Measurements from ENCODE around the gene SUSD5.

The SUSD5 gene

DNA sequence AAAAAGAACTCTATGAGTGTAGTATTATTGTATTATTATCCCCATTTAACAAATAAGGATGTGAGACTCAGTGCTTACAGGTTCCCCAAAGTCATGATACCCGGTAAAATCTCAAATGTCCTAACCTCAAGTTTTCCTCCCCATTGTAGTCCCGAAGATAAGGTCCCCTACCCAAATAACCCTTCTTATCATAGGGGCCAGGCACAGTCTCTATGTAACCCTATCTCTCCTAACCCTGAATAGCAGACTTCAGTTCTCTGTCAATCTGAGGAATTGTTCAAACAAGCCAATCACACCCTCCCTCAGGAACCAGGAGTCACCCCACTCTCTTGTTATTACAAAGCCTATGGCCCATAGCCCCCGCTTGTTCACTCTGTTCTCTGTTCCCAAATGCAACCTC lies 10.5 kb upstream of the SUSD5 start:
- ChIA-PET CTCF (no interaction called here), POLR2A (no interaction called here)
- DNase-seq (ENCODE audit: extremely low spot score) = no peak
- TF ChIP-seq, protein P1, sequence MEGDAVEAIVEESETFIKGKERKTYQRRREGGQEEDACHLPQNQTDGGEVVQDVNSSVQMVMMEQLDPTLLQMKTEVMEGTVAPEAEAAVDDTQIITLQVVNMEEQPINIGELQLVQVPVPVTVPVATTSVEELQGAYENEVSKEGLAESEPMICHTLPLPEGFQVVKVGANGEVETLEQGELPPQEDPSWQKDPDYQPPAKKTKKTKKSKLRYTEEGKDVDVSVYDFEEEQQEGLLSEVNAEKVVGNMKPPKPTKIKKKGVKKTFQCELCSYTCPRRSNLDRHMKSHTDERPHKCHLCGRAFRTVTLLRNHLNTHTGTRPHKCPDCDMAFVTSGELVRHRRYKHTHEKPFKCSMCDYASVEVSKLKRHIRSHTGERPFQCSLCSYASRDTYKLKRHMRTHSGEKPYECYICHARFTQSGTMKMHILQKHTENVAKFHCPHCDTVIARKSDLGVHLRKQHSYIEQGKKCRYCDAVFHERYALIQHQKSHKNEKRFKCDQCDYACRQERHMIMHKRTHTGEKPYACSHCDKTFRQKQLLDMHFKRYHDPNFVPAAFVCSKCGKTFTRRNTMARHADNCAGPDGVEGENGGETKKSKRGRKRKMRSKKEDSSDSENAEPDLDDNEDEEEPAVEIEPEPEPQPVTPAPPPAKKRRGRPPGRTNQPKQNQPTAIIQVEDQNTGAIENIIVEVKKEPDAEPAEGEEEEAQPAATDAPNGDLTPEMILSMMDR (IDR thresholded peaks at IDR 0.05; ENCODE audit: control extremely low read depth, extremely low read depth, low read depth, missing control alignments) = no peak

DNA sequence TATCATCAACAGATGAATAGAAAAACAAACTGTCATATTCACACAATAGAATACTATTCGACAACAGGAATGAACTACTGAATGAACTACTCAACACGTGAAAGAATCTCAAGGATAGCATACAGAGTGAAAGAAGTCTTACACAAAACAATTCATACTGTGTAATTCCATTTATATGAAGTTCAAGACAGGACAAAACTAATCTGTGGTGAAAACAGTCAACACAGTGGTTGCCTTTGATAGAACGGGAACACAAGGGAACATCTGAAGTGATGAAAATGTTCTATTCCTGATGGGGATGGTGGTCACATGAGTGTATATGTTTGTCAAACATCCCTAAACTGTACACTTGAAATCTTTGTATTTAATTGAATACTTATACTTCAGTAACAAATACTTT lies 2.6 kb upstream of the SUSD5 start:
- DNase-seq (ENCODE audit: extremely low spot score) = no peak

DNA sequence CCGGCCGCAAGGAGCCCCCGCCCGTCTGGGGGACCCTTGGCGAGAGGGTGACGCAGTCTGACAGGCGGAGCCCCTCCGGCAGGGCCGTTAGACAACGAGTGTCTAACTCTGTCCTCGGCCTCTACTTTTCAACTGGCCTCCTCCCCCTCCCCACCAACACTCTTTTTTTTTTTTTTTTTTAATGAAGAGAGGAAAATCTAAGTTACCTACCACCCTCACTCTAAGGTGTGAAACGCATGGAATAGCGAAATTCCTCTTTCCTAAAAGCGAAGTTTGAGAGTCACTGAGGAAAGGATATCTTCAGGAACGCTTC lies 521 bp upstream of the SUSD5 start:
- ChIA-PET CTCF (no interaction called here), POLR2A (no interaction called here)
- TF ChIP-seq, protein P1 (IDR thresholded peaks at IDR 0.05; ENCODE audit: control extremely low read depth, extremely low read depth, low read depth, missing control alignments) = no peak
- DNase-seq (ENCODE audit: extremely low spot score) = no peak

More for the DNA sequence above, 2.6 kb upstream of the SUSD5 start:
- CTCF ChIA-PET = interaction anchor here (1.5 kb wide), 1 partner anchor 9 kb away, joined by 4 read pairs; no protein-coding TSS in a partner anchor
- TF ChIP-seq, protein P1 (IDR thresholded peaks at IDR 0.05; ENCODE audit: control extremely low read depth, extremely low read depth, low read depth, missing control alignments) = no peak
- POLR2A ChIA-PET = no interaction called here

DNA sequence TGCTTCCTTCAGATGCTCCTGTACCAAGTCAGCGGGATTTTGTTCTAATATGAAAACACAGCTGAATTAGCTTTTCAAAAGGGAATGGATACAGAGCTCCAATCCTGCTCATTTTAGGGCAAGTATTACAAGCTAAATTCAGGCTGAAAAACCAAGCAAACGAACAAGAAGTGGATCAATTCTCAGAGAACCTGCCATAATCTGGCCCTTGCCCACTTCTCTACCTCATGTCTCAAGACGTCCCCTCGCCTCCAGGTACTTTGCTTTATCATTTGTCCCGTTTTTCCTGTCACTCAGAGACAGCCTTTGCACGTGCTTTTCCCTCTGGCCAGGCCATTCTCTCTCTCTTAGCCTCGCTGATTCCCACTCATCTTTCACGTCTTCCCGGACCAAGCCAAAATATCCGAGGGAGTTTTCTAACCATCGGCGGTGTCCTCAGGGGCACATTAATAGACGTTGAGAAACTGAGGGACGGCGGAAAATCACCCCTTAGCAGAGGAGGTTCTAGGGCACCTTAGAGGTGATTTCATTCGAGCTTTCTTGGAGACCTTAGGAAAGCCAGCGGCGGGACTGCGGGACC lies 654 bp downstream of the SUSD5 start:
- TF ChIP-seq, protein P1 (IDR thresholded peaks at IDR 0.05; ENCODE audit: control extremely low read depth, extremely low read depth, low read depth, missing control alignments) = no peak
- ChIA-PET POLR2A (no interaction called here), CTCF (no interaction called here)
- no peak for DNase-seq (ENCODE audit: extremely low spot score)

DNA sequence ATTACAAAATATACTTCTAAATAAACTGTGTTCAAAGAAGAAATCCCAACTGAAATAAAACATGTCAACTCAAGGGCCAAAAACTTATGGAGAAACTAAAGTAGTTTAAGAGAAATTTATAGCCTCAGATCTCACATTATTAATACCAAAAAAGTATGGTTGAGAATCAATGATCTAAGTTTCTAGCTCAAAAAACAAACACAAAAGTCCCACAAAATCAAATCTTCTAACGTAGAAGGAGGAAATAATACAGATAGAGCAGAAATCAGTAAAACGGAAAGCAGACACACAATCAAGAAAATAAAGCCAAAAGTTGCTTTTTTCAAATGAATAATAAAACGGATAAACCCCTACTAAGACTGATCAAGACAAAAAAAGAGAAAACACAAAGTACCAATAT lies 2.9 kb downstream of the SUSD5 start:
- no peak for DNase-seq (ENCODE audit: extremely low spot score)
- TF ChIP-seq, protein P1 (IDR thresholded peaks at IDR 0.05; ENCODE audit: control extremely low read depth, extremely low read depth, low read depth, missing control alignments) = no peak
- ChIA-PET CTCF (interaction anchor here (1.2 to 2.0 kb wide), 3 partner anchors 10 to 84 kb away, joined by 3 to 5 read pairs (median 5); no protein-coding TSS in a partner anchor), POLR2A (no interaction called here)

DNA sequence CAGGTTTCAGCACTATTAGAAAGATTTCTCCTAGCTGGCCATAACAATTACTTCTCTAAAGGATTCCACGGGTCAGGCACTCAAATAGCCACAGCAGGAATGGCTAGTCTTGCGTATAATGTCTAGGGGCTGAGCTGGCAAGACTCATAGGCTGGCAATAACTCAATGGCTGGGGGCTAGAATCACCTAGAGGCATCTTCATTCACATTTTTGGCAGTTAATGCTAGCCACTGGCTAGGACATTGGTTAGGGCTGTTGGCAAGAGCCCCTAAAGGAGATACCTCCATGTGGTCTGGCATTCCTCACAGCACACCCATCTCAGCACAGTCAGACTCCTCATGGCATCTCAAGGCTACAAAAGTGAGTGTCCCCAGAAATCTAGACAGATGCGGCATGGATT lies 6.2 kb downstream of the SUSD5 start:
- DNase-seq (ENCODE audit: extremely low spot score) = no peak
- CTCF ChIA-PET = no interaction called here
- TF ChIP-seq, protein P1 (IDR thresholded peaks at IDR 0.05; ENCODE audit: control extremely low read depth, extremely low read depth, low read depth, missing control alignments) = no peak
- POLR2A ChIA-PET = no interaction called here

DNA sequence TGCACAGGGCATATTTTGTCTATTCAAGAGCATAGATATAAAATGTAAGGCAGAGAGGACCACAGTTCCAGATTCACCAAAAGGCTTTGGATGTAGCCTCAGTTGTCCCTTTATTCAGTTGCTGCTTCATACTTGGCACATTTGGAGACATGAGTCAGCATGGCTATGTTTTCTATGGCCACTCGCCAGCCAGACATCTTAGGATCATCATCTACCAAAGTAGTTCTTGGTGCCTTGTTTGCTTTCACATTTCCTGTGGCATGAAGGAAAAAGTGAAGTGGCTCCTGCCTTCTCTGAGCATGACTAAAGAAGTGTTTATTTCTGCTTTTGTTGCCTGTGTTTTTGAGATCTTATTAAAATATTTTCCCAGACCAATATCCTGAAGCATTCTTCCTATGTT lies 7.2 kb downstream of the SUSD5 start:
- POLR2A ChIA-PET = no interaction called here
- CTCF ChIA-PET = no interaction called here
- TF ChIP-seq, protein P1 (IDR thresholded peaks at IDR 0.05; ENCODE audit: control extremely low read depth, extremely low read depth, low read depth, missing control alignments) = no peak
- DNase-seq (ENCODE audit: extremely low spot score) = no peak

Data from GM10248 (cell line).